Mucosa of descending colon (tissue), 3 donors: ENCODE results near the gene ACIN1. TPM values are rescaled to one million over a fixed set of nuclear protein-coding genes. Genes with fewer than 3 reads are reported as not detected.

Experiments
- ATAC-seq: fragments of 200-7000 bp; cut with Tn5 transposase; one replicate; pipeline ENCODE4 v1.9.1; 2020; ENCODE audit warnings: mild to moderate bottlenecking, moderate library complexity
- DNase-seq, 3 donors: peaks; one replicate each; pipeline ENCODE4 v3.0.0-alpha.2; 2020
- H3K36me3 ChIP-seq: fragments of 200-600 bp; one replicate; pipeline ENCODE4 v1.8.0; 2021; ENCODE audit warnings: low read depth, mild to moderate bottlenecking
- H3K4me1 ChIP-seq: fragments of 200-600 bp; one replicate; pipeline ENCODE4 v1.8.0; 2021; ENCODE audit warnings: low read depth, mild to moderate bottlenecking
- H3K4me3 ChIP-seq: fragments of 200-600 bp; one replicate; pipeline ENCODE4 v1.8.0; 2021; ENCODE audit warnings: mild to moderate bottlenecking
- H3K9me3 ChIP-seq: fragments of 200-600 bp; one replicate; pipeline ENCODE4 v1.8.0; 2021; ENCODE audit warnings: mild to moderate bottlenecking
- intact Hi-C, 2 donors: fragments of 100-400 bp; cut with DNase I in 1 of 2; cut with micrococcal nuclease in 1 of 2; formaldehyde crosslinking; loops; one replicate each; pipeline versions ENCODE4 v1.11.0 to v1.11.1; 2022; cut with DNase I, micrococcal nuclease
- total RNA-seq, 3 donors: library from RNA; stranded (reverse); fragmentation: NEBNext Ultra II Directional in 2 of 3; extraction: Animal tissue kit (Norgen Biotek cat#: 25700) in 2 of 3; gene quantifications; one replicate each; pipeline versions ENCODE4 v1.2.1 to v1.2.4, GENCODE V29; 2021 to 2023
- TF ChIP-seq, protein P1 (sequence below): fragments of 200-600 bp; IDR thresholded peaks from one replicate; pipeline ENCODE4 v1.8.0; 2022; ENCODE audit warnings: antibody characterized with exemption, mild to moderate bottlenecking
- donor health status: DM: no; HTN: no; CAD: no; lungs with moderate emphysema.
- donor health status: DM: no; HTN: no; CAD: no.
- donor health status: DM: no; HTN: yes; CAD: no.

Gene ACIN1
- total RNA-seq, 3 donors from 2014 or later = 143 to 172 (median 170) TPM

GRCh38 chr14:23102801-23103200 is 7.9 kb upstream of the ACIN1 start:
- Histone ChIP-seq H3K36me3 (no peaks in the 10 kb centered on the region), H3K4me1 (no peaks in the 10 kb centered on the region), H3K4me3 (no peak overlapping the region), H3K9me3 (no peaks in the 10 kb centered on the region)
- DNase-seq (no peak), ATAC-seq (no peak)
- TF ChIP-seq, protein P1, sequence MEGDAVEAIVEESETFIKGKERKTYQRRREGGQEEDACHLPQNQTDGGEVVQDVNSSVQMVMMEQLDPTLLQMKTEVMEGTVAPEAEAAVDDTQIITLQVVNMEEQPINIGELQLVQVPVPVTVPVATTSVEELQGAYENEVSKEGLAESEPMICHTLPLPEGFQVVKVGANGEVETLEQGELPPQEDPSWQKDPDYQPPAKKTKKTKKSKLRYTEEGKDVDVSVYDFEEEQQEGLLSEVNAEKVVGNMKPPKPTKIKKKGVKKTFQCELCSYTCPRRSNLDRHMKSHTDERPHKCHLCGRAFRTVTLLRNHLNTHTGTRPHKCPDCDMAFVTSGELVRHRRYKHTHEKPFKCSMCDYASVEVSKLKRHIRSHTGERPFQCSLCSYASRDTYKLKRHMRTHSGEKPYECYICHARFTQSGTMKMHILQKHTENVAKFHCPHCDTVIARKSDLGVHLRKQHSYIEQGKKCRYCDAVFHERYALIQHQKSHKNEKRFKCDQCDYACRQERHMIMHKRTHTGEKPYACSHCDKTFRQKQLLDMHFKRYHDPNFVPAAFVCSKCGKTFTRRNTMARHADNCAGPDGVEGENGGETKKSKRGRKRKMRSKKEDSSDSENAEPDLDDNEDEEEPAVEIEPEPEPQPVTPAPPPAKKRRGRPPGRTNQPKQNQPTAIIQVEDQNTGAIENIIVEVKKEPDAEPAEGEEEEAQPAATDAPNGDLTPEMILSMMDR = no peak
- intact Hi-C loops = no loop called here

- DNase-seq (no peak), ATAC-seq (no peak)
- Histone ChIP-seq H3K4me3 (no peak overlapping the region), H3K4me1 (peaks cover 6% of the 10 kb centered on the region), H3K9me3 (no peaks in the 10 kb centered on the region), H3K36me3 (no peaks in the 10 kb centered on the region)
- TF ChIP-seq, protein P1 = no peak
- intact Hi-C loops = no loop called here
Measured at GRCh38 chr14:23101986-23102625, 7.2 kb upstream of the ACIN1 start.

DNA sequence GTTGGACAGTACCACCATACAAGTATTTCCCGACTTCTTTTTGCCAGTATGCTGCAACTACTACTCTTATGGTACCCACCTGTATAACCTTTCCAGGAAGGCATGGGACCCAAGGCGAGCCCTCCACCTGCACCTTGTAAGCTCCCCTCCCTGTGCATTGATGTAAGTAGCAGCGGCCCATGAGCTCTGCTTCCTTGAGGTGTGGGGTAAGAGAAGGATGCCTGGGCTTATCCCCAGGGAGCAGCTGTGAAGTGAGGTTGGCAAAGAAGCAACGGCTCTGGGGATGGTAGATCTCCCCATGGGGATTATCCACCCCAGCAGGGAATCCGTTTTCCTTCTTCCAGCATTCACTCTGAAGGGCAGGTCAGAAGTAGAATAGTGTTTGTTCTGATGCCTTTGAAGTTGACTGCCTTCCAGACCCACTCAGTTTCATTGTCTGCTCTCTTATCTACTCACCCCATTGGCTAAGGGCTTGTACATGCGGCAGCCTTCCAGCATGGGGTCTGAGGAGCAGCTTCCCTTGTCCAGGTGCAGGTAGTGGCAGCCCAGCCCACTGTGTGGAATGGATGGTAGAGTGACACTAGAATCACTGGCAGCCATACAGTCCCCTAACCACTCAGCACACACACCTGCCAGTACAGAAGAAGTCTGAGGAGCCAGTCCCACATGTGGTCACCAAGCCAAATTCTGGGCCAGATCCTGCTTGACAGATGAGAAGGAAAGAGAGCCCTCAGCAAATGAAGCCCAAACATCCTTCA is 6.5 kb upstream of the ACIN1 start:
- Histone ChIP-seq H3K4me3 (no peak overlapping the region), H3K36me3 (no peaks in the 10 kb centered on the region), H3K4me1 (peaks cover 13% of the 10 kb centered on the region), H3K9me3 (no peaks in the 10 kb centered on the region)
- TF ChIP-seq, protein P1 = no peak
- ATAC-seq (no peak), DNase-seq (no peak)
- intact Hi-C loops = no loop called here

- intact Hi-C loops = loop anchor here in 1 of 2 donors (10.0 kb wide), 1 partner anchor 185 kb away; the partner anchor contains the start of gene HOMEZ
- no peak for ATAC-seq
Measured at GRCh38 chr14:23099212-23099861, 4.4 kb upstream of the ACIN1 start.

DNA sequence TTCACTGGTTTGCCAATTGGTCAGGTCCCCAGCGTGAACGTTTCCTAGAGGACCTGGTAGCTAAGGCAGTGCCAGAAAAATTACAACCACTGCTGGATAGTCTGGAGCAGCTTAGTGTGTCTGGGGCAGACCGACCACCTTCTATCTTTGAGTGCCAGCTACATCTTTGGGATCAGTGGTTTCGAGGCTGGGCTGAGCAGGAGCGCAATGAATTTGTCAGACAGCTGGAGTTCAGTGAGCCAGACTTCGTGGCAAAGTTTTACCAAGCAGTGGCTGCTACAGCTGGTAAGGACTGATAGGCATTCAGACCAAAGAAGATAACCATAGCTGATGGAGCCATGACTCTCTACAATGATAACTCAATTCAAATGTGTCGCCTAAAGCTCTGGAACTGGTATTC is 2.9 kb upstream of the ACIN1 start:
- H3K4me3 ChIP-seq = no peak overlapping the region
- no peak for ATAC-seq
- H3K36me3 ChIP-seq = peaks cover 6% of the 10 kb centered on the region
- no peaks in the 10 kb centered on the region for H3K9me3 ChIP-seq
- H3K4me1 ChIP-seq = peaks cover 28% of the 10 kb centered on the region
- no peak for DNase-seq
- TF ChIP-seq, protein P1 = no peak
- intact Hi-C loops = loop anchor here in 1 of 2 donors (10.0 kb wide), 1 partner anchor 187 kb away; the partner anchor contains the start of gene HOMEZ

More at GRCh38 chr14:23099212-23099861, 4.4 kb upstream of the ACIN1 start:
- H3K4me3 ChIP-seq = no peak overlapping the region
- no peak for DNase-seq
- H3K36me3 ChIP-seq = peaks cover 6% of the 10 kb centered on the region
- TF ChIP-seq, protein P1 = no peak
- H3K9me3 ChIP-seq = no peaks in the 10 kb centered on the region
- H3K4me1 ChIP-seq = peaks cover 18% of the 10 kb centered on the region
